Natural killer cell (primary cell): ENCODE measurements around the gene NID2. TPM values are rescaled to one million over a fixed set of nuclear protein-coding genes. Genes with fewer than 3 reads are reported as not detected.

Experiments used
- ATAC-seq, 3 donors: fragments of 150-1000 bp in 2 of 3; fragments of 200-7000 bp in 1 of 3; cut with Tn5 transposase; 1 replicate in 1 of 3; 2 replicates in 2 of 3; pipeline ENCODE4 v1.10.0; 2021; ENCODE audit warnings: mild to moderate bottlenecking in 2 of 3, moderate library complexity in 2 of 3
- DNase-seq, 2 donors: peaks; one replicate each; pipeline versions ENCODE4 v3.0.0 to v3.0.0-alpha.2; 2013 to 2021; ENCODE audit warnings: mixed read lengths in 1 of 2
- H3K27ac ChIP-seq: one replicate; pipeline ENCODE4 v1.5.1; 2013; ENCODE audit warnings: mild to moderate bottlenecking, low read length
- H3K27me3 ChIP-seq: one replicate; pipeline ENCODE4 v1.6.1; 2013; ENCODE audit warnings: low read length; ENCODE audit not compliant: control insufficient read depth, insufficient read depth
- H3K36me3 ChIP-seq: one replicate; pipeline ENCODE4 v1.6.1; 2013; ENCODE audit warnings: low read length; ENCODE audit not compliant: control insufficient read depth, insufficient read depth
- H3K4me1 ChIP-seq: one replicate; pipeline ENCODE4 v1.6.1; 2013; ENCODE audit warnings: low read length; ENCODE audit not compliant: control insufficient read depth, insufficient read depth
- H3K4me3 ChIP-seq: one replicate; pipeline ENCODE4 v1.5.1; 2013; ENCODE audit warnings: low read length
- H3K9me3 ChIP-seq: one replicate; pipeline ENCODE4 v1.6.1; 2013; ENCODE audit warnings: low read length; ENCODE audit not compliant: control insufficient read depth, insufficient read depth
- H3K27ac Mint-ChIP-seq, 2 donors: one replicate each; pipeline ENCODE4 v1.8.0; 2022; ENCODE audit warnings: mild to moderate bottlenecking in 2 of 2, mixed read lengths in 2 of 2, moderate library complexity in 1 of 2
- H3K27me3 Mint-ChIP-seq, 2 donors: one replicate each; pipeline ENCODE4 v1.8.0; 2022; ENCODE audit warnings: low read depth in 2 of 2, mixed read lengths in 2 of 2
- H3K36me3 Mint-ChIP-seq: one replicate; pipeline ENCODE4 v1.8.0; 2022; ENCODE audit warnings: mixed read lengths
- H3K4me1 Mint-ChIP-seq, 2 donors: one replicate each; pipeline ENCODE4 v1.8.0; 2022; ENCODE audit warnings: mixed read lengths in 2 of 2
- H3K4me3 Mint-ChIP-seq: one replicate; pipeline ENCODE4 v1.8.0; 2022; ENCODE audit warnings: mild to moderate bottlenecking, moderate library complexity, mixed read lengths
- H3K9me3 Mint-ChIP-seq, 2 donors: one replicate each; pipeline ENCODE4 v1.8.0; 2022; ENCODE audit warnings: mixed read lengths in 2 of 2
- WGBS: methylation state at CpG from one replicate; pipeline ENCODE4 v1.1.7; 2013; ENCODE audit warnings: missing lambda C conversion rate; ENCODE audit not compliant: insufficient coverage; 5-methylcytosine and 5-hydroxymethylcytosine counted together
- intact Hi-C: fragments of 100-400 bp; cut with micrococcal nuclease; formaldehyde crosslinking; loops from one replicate; pipeline ENCODE4 v1.14.2; 2022
- total RNA-seq, 4 donors: library from RNA; stranded (reverse); fragments of 120-200 nt in 1 of 4; gene quantifications; one replicate each; pipeline versions ENCODE4 v1.2.3 to v1.2.4, GENCODE V29; 2013 to 2022
- TF ChIP-seq, protein P1 (sequence below): fragments of 200-600 bp; IDR thresholded peaks from one replicate; pipeline ENCODE4 v1.8.0; 2022; ENCODE audit warnings: antibody characterized with exemption

The NID2 gene
- total RNA-seq, 3 donors from 2014 or later (not counting 1 experiment from before 2014, with no cell fraction given) = 0.36 to 0.80 (median 0.40) TPM

DNA sequence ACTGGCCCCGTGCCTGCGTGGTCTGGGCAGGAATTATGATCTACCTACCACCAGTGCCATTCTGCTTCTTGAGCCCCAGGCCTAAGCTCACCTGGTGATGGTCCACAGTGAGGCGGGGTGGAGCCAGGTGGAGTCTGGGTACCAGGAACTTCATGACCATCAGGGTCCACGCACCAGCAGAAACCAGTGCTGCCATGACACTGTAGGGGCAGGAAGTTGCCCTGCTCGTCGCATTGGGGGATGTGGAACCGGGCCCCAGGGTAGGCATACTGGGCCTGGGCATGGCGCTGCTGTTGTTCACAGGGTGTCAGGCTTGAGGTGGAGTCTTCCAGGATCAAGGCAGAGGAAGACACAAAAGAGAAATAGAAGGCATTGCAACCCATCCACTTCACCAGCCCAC lies 49.9 kb downstream of the NID2 start:
- no peak for ATAC-seq
- no peaks in the 10 kb centered on the region for H3K36me3 Mint-ChIP-seq
- TF ChIP-seq, protein P1, sequence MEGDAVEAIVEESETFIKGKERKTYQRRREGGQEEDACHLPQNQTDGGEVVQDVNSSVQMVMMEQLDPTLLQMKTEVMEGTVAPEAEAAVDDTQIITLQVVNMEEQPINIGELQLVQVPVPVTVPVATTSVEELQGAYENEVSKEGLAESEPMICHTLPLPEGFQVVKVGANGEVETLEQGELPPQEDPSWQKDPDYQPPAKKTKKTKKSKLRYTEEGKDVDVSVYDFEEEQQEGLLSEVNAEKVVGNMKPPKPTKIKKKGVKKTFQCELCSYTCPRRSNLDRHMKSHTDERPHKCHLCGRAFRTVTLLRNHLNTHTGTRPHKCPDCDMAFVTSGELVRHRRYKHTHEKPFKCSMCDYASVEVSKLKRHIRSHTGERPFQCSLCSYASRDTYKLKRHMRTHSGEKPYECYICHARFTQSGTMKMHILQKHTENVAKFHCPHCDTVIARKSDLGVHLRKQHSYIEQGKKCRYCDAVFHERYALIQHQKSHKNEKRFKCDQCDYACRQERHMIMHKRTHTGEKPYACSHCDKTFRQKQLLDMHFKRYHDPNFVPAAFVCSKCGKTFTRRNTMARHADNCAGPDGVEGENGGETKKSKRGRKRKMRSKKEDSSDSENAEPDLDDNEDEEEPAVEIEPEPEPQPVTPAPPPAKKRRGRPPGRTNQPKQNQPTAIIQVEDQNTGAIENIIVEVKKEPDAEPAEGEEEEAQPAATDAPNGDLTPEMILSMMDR = no peak
- Histone ChIP-seq H3K27ac (no peak overlapping the region), H3K36me3 (no peaks in the 10 kb centered on the region), H3K9me3 (no peaks in the 10 kb centered on the region), H3K4me3 (no peak overlapping the region), H3K27me3 (no peaks in the 10 kb centered on the region), H3K4me1 (no peaks in the 10 kb centered on the region)
- H3K4me1 Mint-ChIP-seq = peaks cover 0 to 4% of the 10 kb centered on the region in 2 donors
- WGBS = 93% methylated on average over 8 of the region's 8 CpGs
- H3K27ac Mint-ChIP-seq = no peak overlapping the region
- H3K27me3 Mint-ChIP-seq = peaks cover 8 to 11% of the 10 kb centered on the region in 2 donors
- no peak for DNase-seq
- H3K4me3 Mint-ChIP-seq = no peak overlapping the region
- intact Hi-C loops = no loop called here
- H3K9me3 Mint-ChIP-seq = no peaks in the 10 kb centered on the region

DNA sequence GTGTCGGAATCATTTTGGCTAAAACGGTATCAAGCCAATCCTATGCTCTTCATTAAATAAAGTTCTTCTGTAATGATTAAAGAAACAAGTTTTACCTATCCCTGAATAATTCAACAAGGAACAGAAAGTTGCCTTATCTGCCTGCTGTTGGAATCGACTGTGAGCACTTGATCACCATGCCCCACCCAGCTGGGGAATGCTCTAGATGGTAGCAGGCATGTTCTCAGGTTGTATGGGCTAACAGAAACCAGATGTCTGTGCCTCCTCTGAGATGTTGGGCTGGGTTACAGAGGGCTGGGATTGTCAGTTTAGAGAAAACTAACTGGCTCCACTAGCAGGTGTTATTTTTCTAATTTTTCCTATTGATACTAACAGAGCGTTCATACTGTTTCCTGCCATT lies 50.6 kb downstream of the NID2 start:
- Mint-ChIP-seq H3K9me3 (no peaks in the 10 kb centered on the region), H3K27me3 (peaks cover 8 to 11% of the 10 kb centered on the region in 2 donors), H3K27ac (no peak overlapping the region), H3K4me1 (peaks cover 0 to 4% of the 10 kb centered on the region in 2 donors), H3K4me3 (no peak overlapping the region), H3K36me3 (no peaks in the 10 kb centered on the region)
- intact Hi-C loops = no loop called here
- H3K36me3 ChIP-seq = no peaks in the 10 kb centered on the region
- DNase-seq (no peak), ATAC-seq (no peak)
- H3K27ac ChIP-seq = no peak overlapping the region
- 85% methylated on average over 3 of the region's 4 CpGs for WGBS
- no peaks in the 10 kb centered on the region for H3K4me1 ChIP-seq
- TF ChIP-seq, protein P1 = no peak
- H3K4me3 ChIP-seq = no peak overlapping the region
- H3K9me3 ChIP-seq = no peaks in the 10 kb centered on the region
- no peaks in the 10 kb centered on the region for H3K27me3 ChIP-seq

DNA sequence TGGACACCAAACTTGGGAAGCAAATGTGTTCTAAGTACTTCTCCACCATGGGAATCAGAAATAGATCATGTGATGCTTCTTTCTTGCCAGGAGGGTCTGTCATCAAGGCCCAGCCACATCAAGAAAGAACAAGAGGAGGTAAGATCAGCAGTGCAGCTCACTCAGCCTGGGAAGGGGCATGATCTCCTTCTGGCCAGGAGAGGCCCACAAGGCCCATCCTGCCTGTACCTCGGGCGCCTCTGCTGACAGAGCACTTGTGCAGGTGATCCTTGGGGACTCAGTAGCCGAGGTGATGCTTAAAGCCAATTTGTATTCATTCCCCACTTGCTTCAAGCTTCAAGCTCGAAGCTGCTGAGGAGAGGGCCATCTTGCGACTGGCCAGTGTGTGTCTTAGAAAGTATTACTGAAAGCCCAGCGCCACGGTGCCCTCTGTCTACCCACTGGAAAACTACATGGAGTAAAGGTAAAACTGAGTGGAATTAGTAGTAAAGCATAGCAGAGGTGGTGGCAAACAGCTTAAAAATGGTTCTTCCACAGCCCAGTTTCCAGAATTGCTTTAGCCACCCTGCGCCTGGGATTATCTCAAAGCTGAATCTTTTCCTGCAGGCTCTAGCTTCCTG lies 53.3 kb downstream of the NID2 start:
- DNase-seq (no peak), ATAC-seq (no peak)
- TF ChIP-seq, protein P1 = no peak
- Mint-ChIP-seq H3K27me3 (peaks cover 8 to 11% of the 10 kb centered on the region in 2 donors), H3K4me1 (no peaks in the 10 kb centered on the region), H3K9me3 (no peaks in the 10 kb centered on the region), H3K36me3 (no peaks in the 10 kb centered on the region), H3K27ac (no peak overlapping the region), H3K4me3 (no peak overlapping the region)
- H3K27me3 ChIP-seq = no peaks in the 10 kb centered on the region
- H3K4me3 ChIP-seq = no peak overlapping the region
- H3K36me3 ChIP-seq = peaks cover 13% of the 10 kb centered on the region
- intact Hi-C loops = no loop called here
- no peaks in the 10 kb centered on the region for H3K4me1 ChIP-seq
- no peaks in the 10 kb centered on the region for H3K9me3 ChIP-seq
- WGBS = 85% methylated on average over 8 of the region's 8 CpGs
- H3K27ac ChIP-seq = no peak overlapping the region
